C4-2B (cell line): ENCODE measurements around the gene TAS2R39.

ENCODE experiments used
- ZFX ChIP-seq: fragments of 450-650 bp; IDR thresholded peaks from 2 replicates; pipeline ENCODE4 v1.6.1; 2017
- TF ChIP-seq, protein P1 (sequence below): fragments of 450-650 bp; conservative IDR thresholded peaks from 2 replicates; pipeline ENCODE4 v1.5.1; 2017; ENCODE audit warnings: mild to moderate bottlenecking

GRCh38 chr7:143223784-143224183, 40.6 kb downstream of the TAS2R39 start:
- TF ChIP-seq, protein P1, sequence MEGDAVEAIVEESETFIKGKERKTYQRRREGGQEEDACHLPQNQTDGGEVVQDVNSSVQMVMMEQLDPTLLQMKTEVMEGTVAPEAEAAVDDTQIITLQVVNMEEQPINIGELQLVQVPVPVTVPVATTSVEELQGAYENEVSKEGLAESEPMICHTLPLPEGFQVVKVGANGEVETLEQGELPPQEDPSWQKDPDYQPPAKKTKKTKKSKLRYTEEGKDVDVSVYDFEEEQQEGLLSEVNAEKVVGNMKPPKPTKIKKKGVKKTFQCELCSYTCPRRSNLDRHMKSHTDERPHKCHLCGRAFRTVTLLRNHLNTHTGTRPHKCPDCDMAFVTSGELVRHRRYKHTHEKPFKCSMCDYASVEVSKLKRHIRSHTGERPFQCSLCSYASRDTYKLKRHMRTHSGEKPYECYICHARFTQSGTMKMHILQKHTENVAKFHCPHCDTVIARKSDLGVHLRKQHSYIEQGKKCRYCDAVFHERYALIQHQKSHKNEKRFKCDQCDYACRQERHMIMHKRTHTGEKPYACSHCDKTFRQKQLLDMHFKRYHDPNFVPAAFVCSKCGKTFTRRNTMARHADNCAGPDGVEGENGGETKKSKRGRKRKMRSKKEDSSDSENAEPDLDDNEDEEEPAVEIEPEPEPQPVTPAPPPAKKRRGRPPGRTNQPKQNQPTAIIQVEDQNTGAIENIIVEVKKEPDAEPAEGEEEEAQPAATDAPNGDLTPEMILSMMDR: no peak
- TF ChIP-seq ZFX: no peak
